Activated CD8-positive, alpha-beta T cell treated with anti-CD3 and anti-CD28 coated beads, Interleukin-2, amount 10 ng/mL, durations not matched to agents 7 days and 5 days (primary cell): Measurements from ENCODE around the gene C5orf46. TPM values are rescaled to one million over a fixed set of nuclear protein-coding genes. Genes with fewer than 3 reads are reported as not detected.
"Not testable (repeated sequence)": the region's sequence is repeated elsewhere in the genome, so short reads cannot be mapped to it uniquely, and the experiment has no call there.

ENCODE experiments used
- ATAC-seq: fragments of 150-1000 bp; cut with Tn5 transposase; one replicate; pipeline ENCODE4 v1.10.0; 2021; ENCODE audit warnings: moderate library complexity
- CTCF ChIA-PET: fragments of 350-600 bp; sonication (Branson Sonifier 250); formaldehyde crosslinking; loops from one replicate; lab custom pipeline; 2021; ENCODE audit warnings: antibody characterized with exemption; lab: Charles Lee
- POLR2A ChIA-PET: fragments of 350-600 bp; sonication (Branson Sonifier 250); formaldehyde crosslinking; loops from one replicate; lab custom pipeline; 2021; ENCODE audit warnings: antibody characterized with exemption; lab: Charles Lee
- DNase-seq: peaks from one replicate; pipeline ENCODE4 v3.0.0-alpha.2; 2020
- H3K27ac Mint-ChIP-seq: one replicate; pipeline ENCODE4 v1.8.0; 2021; ENCODE audit warnings: mild to moderate bottlenecking, mixed read lengths
- H3K27me3 Mint-ChIP-seq: one replicate; pipeline ENCODE4 v1.8.0; 2021; ENCODE audit warnings: low read depth, mixed read lengths
- H3K36me3 Mint-ChIP-seq: one replicate; pipeline ENCODE4 v1.8.0; 2021; ENCODE audit warnings: low read depth, mixed read lengths
- H3K4me1 Mint-ChIP-seq: one replicate; pipeline ENCODE4 v1.8.0; 2021; ENCODE audit warnings: low read depth, mixed read lengths
- H3K4me3 Mint-ChIP-seq: one replicate; pipeline ENCODE4 v1.8.0; 2021; ENCODE audit warnings: mild to moderate bottlenecking, mixed read lengths
- H3K9me3 Mint-ChIP-seq: one replicate; pipeline ENCODE4 v1.8.0; 2022; ENCODE audit warnings: mixed read lengths; ENCODE audit not compliant: insufficient read depth
- total RNA-seq, 2 experiments: library from RNA; stranded (reverse); gene quantifications; one replicate each; pipeline ENCODE4 v1.2.3, GENCODE V29; 2021

C5orf46 gene
- total RNA-seq, 2 experiments from 2014 or later = not detected

- POLR2A ChIA-PET, H3K27ac Mint-ChIP-seq, H3K36me3 Mint-ChIP-seq, H3K4me1 Mint-ChIP-seq, H3K4me3 Mint-ChIP-seq, CTCF ChIA-PET, H3K9me3 Mint-ChIP-seq, ATAC-seq, H3K27me3 Mint-ChIP-seq, DNase-seq: not testable (repeated sequence)
Measured at GRCh38 chr5:147871980-147872549, 34.3 kb downstream of the C5orf46 start.

- H3K9me3 Mint-ChIP-seq, H3K27me3 Mint-ChIP-seq, POLR2A ChIA-PET, DNase-seq, H3K27ac Mint-ChIP-seq, H3K36me3 Mint-ChIP-seq, CTCF ChIA-PET, H3K4me1 Mint-ChIP-seq, ATAC-seq, H3K4me3 Mint-ChIP-seq: not testable (repeated sequence)
Measured at GRCh38 chr5:147869892-147870291, 36.4 kb downstream of the C5orf46 start.

- ATAC-seq (no peak), DNase-seq (no peak)
- Mint-ChIP-seq H3K4me1 (no peaks in the 10 kb centered on the region), H3K27me3 (no peaks in the 10 kb centered on the region), H3K4me3 (no peak overlapping the region), H3K36me3 (no peaks in the 10 kb centered on the region), H3K27ac (no peak overlapping the region), H3K9me3 (no peaks in the 10 kb centered on the region)
- POLR2A ChIA-PET = no interaction called here
- CTCF ChIA-PET = no interaction called here
Measured at GRCh38 chr5:147869112-147869511, 37.2 kb downstream of the C5orf46 start.

GRCh38 chr5:147863454-147864158, 42.7 kb downstream of the C5orf46 start:
- H3K27me3 Mint-ChIP-seq = peaks cover 4% of the 10 kb centered on the region
- no peak overlapping the region for H3K27ac Mint-ChIP-seq
- H3K9me3 Mint-ChIP-seq = no peaks in the 10 kb centered on the region
- no peak for ATAC-seq
- H3K4me1 Mint-ChIP-seq = no peaks in the 10 kb centered on the region
- H3K4me3 Mint-ChIP-seq = no peak overlapping the region
- POLR2A ChIA-PET = no interaction called here
- CTCF ChIA-PET = interaction anchor here (0.6 kb wide), 1 partner anchor 22 kb away, joined by 4 read pairs; no protein-coding TSS in a partner anchor
- no peak for DNase-seq
- no peaks in the 10 kb centered on the region for H3K36me3 Mint-ChIP-seq

- Mint-ChIP-seq H3K4me1 (no peaks in the 10 kb centered on the region), H3K9me3 (no peaks in the 10 kb centered on the region), H3K4me3 (no peak overlapping the region), H3K36me3 (no peaks in the 10 kb centered on the region), H3K27ac (no peak overlapping the region), H3K27me3 (peaks cover 5% of the 10 kb centered on the region)
- DNase-seq = no peak
- no peak for ATAC-seq
- POLR2A ChIA-PET = no interaction called here
- CTCF ChIA-PET = no interaction called here
Measured at GRCh38 chr5:147860641-147861025, 45.7 kb downstream of the C5orf46 start.

GRCh38 chr5:147859962-147860640, 46.2 kb downstream of the C5orf46 start:
- H3K9me3 Mint-ChIP-seq = no peaks in the 10 kb centered on the region
- DNase-seq (no peak), ATAC-seq (no peak)
- H3K4me3 Mint-ChIP-seq = no peak overlapping the region
- ChIA-PET POLR2A (no interaction called here), CTCF (interaction anchor here (1.6 kb wide), 1 partner anchor 871 kb away, joined by 3 read pairs; no protein-coding TSS in a partner anchor)
- peaks cover 5% of the 10 kb centered on the region for H3K27me3 Mint-ChIP-seq
- H3K27ac Mint-ChIP-seq = no peak overlapping the region
- no peaks in the 10 kb centered on the region for H3K4me1 Mint-ChIP-seq
- no peaks in the 10 kb centered on the region for H3K36me3 Mint-ChIP-seq

GRCh38 chr5:147858565-147858964, 47.8 kb downstream of the C5orf46 start:
- H3K27ac Mint-ChIP-seq = no peak overlapping the region
- no peak overlapping the region for H3K4me3 Mint-ChIP-seq
- peaks cover 9% of the 10 kb centered on the region for H3K27me3 Mint-ChIP-seq
- CTCF ChIA-PET = interaction anchor here (0.7 to 2.7 kb wide), 4 partner anchors 11 to 872 kb away, joined by 3 to 15 read pairs (median 6); no protein-coding TSS in a partner anchor
- ATAC-seq (no peak), DNase-seq (no peak)
- no peaks in the 10 kb centered on the region for H3K4me1 Mint-ChIP-seq
- POLR2A ChIA-PET = no interaction called here
- no peaks in the 10 kb centered on the region for H3K36me3 Mint-ChIP-seq
- H3K9me3 Mint-ChIP-seq = no peaks in the 10 kb centered on the region

GRCh38 chr5:147857302-147858129, 48.8 kb downstream of the C5orf46 start:
- Mint-ChIP-seq H3K4me3 (no peak overlapping the region), H3K36me3 (no peaks in the 10 kb centered on the region), H3K4me1 (no peaks in the 10 kb centered on the region), H3K27ac (no peak overlapping the region), H3K9me3 (no peaks in the 10 kb centered on the region), H3K27me3 (peaks cover 12% of the 10 kb centered on the region)
- POLR2A ChIA-PET = no interaction called here
- ATAC-seq = no peak
- CTCF ChIA-PET = interaction anchor here (0.9 to 2.7 kb wide), 7 partner anchors 10 to 229 kb away, joined by 3 to 15 read pairs (median 3); no protein-coding TSS in a partner anchor
- peak; percentile 68 for DNase-seq

GRCh38 chr5:147856801-147857200, 49.5 kb downstream of the C5orf46 start:
- Mint-ChIP-seq H3K4me3 (no peak overlapping the region), H3K36me3 (no peaks in the 10 kb centered on the region), H3K27me3 (peaks cover 12% of the 10 kb centered on the region), H3K4me1 (no peaks in the 10 kb centered on the region), H3K27ac (no peak overlapping the region), H3K9me3 (no peaks in the 10 kb centered on the region)
- ATAC-seq (no peak), DNase-seq (no peak)
- POLR2A ChIA-PET = no interaction called here
- CTCF ChIA-PET = interaction anchor here (0.7 to 2.7 kb wide), 7 partner anchors 9 to 874 kb away, joined by 3 to 15 read pairs (median 3); no protein-coding TSS in a partner anchor

GRCh38 chr5:147855774-147856069, 50.6 kb downstream of the C5orf46 start:
- DNase-seq (no peak), ATAC-seq (no peak)
- H3K36me3 Mint-ChIP-seq = no peaks in the 10 kb centered on the region
- no peak overlapping the region for H3K27ac Mint-ChIP-seq
- H3K4me1 Mint-ChIP-seq = no peaks in the 10 kb centered on the region
- POLR2A ChIA-PET = no interaction called here
- H3K9me3 Mint-ChIP-seq = no peaks in the 10 kb centered on the region
- CTCF ChIA-PET = interaction anchor here (1.2 to 2.7 kb wide), 3 partner anchors 8 to 227 kb away, joined by 3 to 15 read pairs (median 6); no protein-coding TSS in a partner anchor
- H3K27me3 Mint-ChIP-seq = peaks cover 12% of the 10 kb centered on the region
- no peak overlapping the region for H3K4me3 Mint-ChIP-seq

- ChIA-PET POLR2A (no interaction called here), CTCF (interaction anchor here (1.2 to 1.4 kb wide), 2 partner anchors 32 to 226 kb away, joined by 3 to 6 read pairs; no protein-coding TSS in a partner anchor)
- Mint-ChIP-seq H3K27me3 (peaks cover 9% of the 10 kb centered on the region), H3K27ac (no peak overlapping the region), H3K36me3 (no peaks in the 10 kb centered on the region), H3K4me3 (no peak overlapping the region), H3K9me3 (no peaks in the 10 kb centered on the region), H3K4me1 (no peaks in the 10 kb centered on the region)
- no peak for ATAC-seq
- DNase-seq = no peak
Measured at GRCh38 chr5:147854894-147855773, 51.2 kb downstream of the C5orf46 start.
